ENCODE measurements around the gene TSPAN18. TPM values are rescaled to one million over a fixed set of nuclear protein-coding genes. Genes with fewer than 3 reads are reported as not detected.

Gene TSPAN18
- total RNA-seq, 2 experiments from 2014 or later: not detected

DNA sequence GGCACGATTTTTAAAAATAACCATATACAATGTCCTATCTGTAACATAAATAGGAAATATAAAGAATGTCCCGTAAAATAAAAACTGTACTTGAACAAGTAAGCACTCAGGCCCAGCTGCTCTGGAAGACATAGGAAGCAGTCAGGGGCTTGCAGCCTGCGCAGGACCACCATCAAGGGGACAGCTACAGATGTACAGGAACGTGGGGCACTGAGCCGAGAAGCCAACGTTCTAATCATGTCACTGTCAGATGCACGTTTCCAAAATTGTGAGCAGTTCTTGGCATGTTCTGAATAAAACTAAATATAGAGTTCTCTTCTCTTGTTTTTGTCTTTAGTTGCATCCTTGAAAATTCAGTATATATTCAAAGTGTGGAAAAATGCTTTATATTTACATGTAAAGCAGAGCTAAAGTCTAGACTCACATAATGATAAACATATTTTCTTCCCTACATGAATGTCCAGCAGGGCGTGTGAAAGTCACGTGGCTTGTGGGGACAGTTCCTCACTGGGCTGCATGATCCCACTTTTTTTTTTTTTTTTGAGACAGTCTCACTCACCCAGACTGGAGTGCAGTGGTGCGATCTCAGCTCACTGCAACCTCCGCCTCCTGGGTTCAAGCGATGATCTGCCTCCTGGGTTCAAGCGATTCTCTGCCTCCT is 28.4 kb upstream of the TSPAN18 start:
- intact Hi-C loops (cut with micrococcal nuclease; ENCODE audit: unreplicated experiment): no loop called here
- no TSS peak for BruUV-seq (replicated peaks)
- Histone ChIP-seq H3K4me3 (ENCODE audit: low read depth, low read length, poor library complexity, severe bottlenecking) (no peak overlapping the region), H3K27ac (ENCODE audit: low read depth, low read length, poor library complexity, severe bottlenecking) (no peak overlapping the region), H2AFZ (ENCODE audit: low read length) (no peak overlapping the region), H3K4me1 (ENCODE audit: insufficient read depth, low read length, poor library complexity, severe bottlenecking) (no peaks in the 10 kb centered on the region), H3K9me2 (ENCODE audit: insufficient read depth, low read length) (no peaks in the 10 kb centered on the region), H4K20me1 (ENCODE audit: insufficient read depth, low read length) (no peaks in the 10 kb centered on the region), H3K9me3 (ENCODE audit: low read length) (no peaks in the 10 kb centered on the region), H3K4me2 (ENCODE audit: low read length) (no peak overlapping the region), H3K79me2 (ENCODE audit: insufficient read depth, low read depth, low read length) (no peaks in the 10 kb centered on the region), H3K36me3 (ENCODE audit: insufficient read depth, low read length) (no peaks in the 10 kb centered on the region)
- ChIA-PET CTCF (ENCODE audit: unreplicated experiment) (interaction anchor here (0.7 kb wide), 1 partner anchor 51 kb away, joined by 3 read pairs; no protein-coding TSS in a partner anchor), POLR2A (no interaction called here)
- TF ChIP-seq EZH2phosphoT487 (IDR thresholded peaks at IDR 0.05; ENCODE audit: borderline replicate concordance, low read depth, low read length): no peak
- TF ChIP-seq, protein P1, sequence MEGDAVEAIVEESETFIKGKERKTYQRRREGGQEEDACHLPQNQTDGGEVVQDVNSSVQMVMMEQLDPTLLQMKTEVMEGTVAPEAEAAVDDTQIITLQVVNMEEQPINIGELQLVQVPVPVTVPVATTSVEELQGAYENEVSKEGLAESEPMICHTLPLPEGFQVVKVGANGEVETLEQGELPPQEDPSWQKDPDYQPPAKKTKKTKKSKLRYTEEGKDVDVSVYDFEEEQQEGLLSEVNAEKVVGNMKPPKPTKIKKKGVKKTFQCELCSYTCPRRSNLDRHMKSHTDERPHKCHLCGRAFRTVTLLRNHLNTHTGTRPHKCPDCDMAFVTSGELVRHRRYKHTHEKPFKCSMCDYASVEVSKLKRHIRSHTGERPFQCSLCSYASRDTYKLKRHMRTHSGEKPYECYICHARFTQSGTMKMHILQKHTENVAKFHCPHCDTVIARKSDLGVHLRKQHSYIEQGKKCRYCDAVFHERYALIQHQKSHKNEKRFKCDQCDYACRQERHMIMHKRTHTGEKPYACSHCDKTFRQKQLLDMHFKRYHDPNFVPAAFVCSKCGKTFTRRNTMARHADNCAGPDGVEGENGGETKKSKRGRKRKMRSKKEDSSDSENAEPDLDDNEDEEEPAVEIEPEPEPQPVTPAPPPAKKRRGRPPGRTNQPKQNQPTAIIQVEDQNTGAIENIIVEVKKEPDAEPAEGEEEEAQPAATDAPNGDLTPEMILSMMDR (conservative IDR thresholded peaks at IDR 0.05; ENCODE audit: low read length): no peak
- DNase-seq (ENCODE audit: low spot score): no peak

DNA sequence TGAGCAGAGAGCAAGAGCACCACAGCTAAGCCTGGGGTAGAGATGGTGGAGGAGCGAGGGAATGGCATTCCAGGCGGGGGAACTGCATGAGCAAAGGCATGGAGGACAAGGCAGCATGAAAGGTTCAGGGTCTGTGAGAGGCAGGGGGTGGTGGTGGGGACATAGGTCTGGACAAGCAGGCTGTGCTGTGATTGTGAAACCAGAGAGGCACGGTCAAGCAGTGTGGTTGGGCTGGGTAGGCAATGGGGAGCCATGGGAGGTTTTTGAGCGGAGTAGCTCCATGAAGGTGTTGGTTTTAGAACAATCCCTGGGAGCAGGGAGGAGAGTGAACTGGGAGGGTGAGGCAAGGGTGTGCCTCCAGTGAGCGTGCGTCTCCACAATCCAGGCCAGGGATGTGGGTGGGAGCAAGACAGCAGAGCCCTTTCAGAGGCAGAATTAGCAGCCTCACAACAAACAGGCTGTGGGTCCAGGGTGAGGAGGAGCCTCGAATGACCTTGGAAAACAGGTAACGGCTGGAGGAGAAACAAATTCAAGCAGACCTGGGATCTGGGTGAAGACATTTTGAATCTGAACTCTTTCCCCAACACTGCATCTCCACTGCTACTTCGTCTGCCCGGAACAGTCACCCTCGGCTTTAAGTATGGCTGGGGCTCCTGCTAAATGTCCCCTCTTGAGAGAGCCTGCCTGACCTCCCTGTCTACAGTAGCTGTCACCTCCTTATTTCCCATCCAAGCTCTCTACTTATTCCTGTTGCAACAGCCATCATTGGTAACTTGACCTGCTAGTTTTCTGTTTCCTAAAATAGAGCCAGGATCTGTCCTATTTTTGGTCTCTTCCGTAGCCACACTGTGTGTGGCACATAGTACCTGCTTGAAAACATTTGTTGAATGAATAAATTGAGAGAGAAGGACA is 27.0 kb upstream of the TSPAN18 start:
- CTCF ChIA-PET (ENCODE audit: unreplicated experiment): interaction anchor here (0.6 kb wide), 1 partner anchor 232 kb away, joined by 3 read pairs; no protein-coding TSS in a partner anchor
- intact Hi-C loops (cut with micrococcal nuclease; ENCODE audit: unreplicated experiment): no loop called here
- POLR2A ChIA-PET: interaction anchor here (0.5 kb wide), 1 partner anchor 8 kb away, joined by 3 read pairs; no protein-coding TSS in a partner anchor

More for the DNA sequence above, 27.0 kb upstream of the TSPAN18 start:
- BruUV-seq (replicated peaks): no TSS peak
- H3K9me2 ChIP-seq (ENCODE audit: insufficient read depth, low read length): no peaks in the 10 kb centered on the region
- H3K79me2 ChIP-seq (ENCODE audit: insufficient read depth, low read depth, low read length): no peaks in the 10 kb centered on the region
- no peak overlapping the region for H3K27ac ChIP-seq (ENCODE audit: low read depth, low read length, poor library complexity, severe bottlenecking)
- H3K36me3 ChIP-seq (ENCODE audit: insufficient read depth, low read length): no peaks in the 10 kb centered on the region
- H3K4me3 ChIP-seq (ENCODE audit: low read depth, low read length, poor library complexity, severe bottlenecking): no peak overlapping the region
- H3K9me3 ChIP-seq (ENCODE audit: low read length): no peaks in the 10 kb centered on the region
- DNase-seq (ENCODE audit: low spot score): no peak
- H4K20me1 ChIP-seq (ENCODE audit: insufficient read depth, low read length): no peaks in the 10 kb centered on the region
- TF ChIP-seq, protein P1 (conservative IDR thresholded peaks at IDR 0.05; ENCODE audit: low read length): no peak
- no peak for TF ChIP-seq EZH2phosphoT487 (IDR thresholded peaks at IDR 0.05; ENCODE audit: borderline replicate concordance, low read depth, low read length)
- H3K4me2 ChIP-seq (ENCODE audit: low read length): no peak overlapping the region
- no peak overlapping the region for H2AFZ ChIP-seq (ENCODE audit: low read length)
- no peaks in the 10 kb centered on the region for H3K4me1 ChIP-seq (ENCODE audit: insufficient read depth, low read length, poor library complexity, severe bottlenecking)
